HepG2 (cell line): Measurements from ENCODE around the gene PRUNE1. TPM values are rescaled to one million over a fixed set of nuclear protein-coding genes. Genes with fewer than 3 reads are reported as not detected.

Experiments
- CENPX ChIP-seq: sonication (generic); formaldehyde crosslinking; IDR thresholded peaks from 2 replicates; pipeline ENCODE4 v1.9.0; 2021; ENCODE audit warnings: mild to moderate bottlenecking, missing genetic modification reagents, moderate library complexity
- EP300 ChIP-seq, 3 experiments: sonication (generic) in 1 of 3; formaldehyde crosslinking in 1 of 3; IDR thresholded peaks; 2 replicates each; pipeline versions ENCODE4 v1.5.1 to v1.6.1; 2011 to 2020; ENCODE audit warnings: low read depth in 2 of 3, low read length in 2 of 3, borderline replicate concordance in 1 of 3, improper control_type of control experiment in 1 of 3, mild to moderate bottlenecking in 1 of 3, missing genetic modification reagents in 1 of 3, moderate library complexity in 1 of 3
- FOXK1 ChIP-seq: sonication (generic); formaldehyde crosslinking; IDR thresholded peaks from 2 replicates; pipeline ENCODE4 v1.4.0; 2020; ENCODE audit warnings: low read depth, missing genetic modification reagents, borderline replicate concordance
- GTF2F1 ChIP-seq: fragments of 150-350 bp; IDR thresholded peaks from 2 replicates; pipeline ENCODE4 v1.6.1; 2014; ENCODE audit warnings: low read length
- KLF12 ChIP-seq: sonication (generic); formaldehyde crosslinking; IDR thresholded peaks from 2 replicates; pipeline ENCODE4 v1.4.0; 2020; ENCODE audit warnings: missing genetic modification reagents, borderline replicate concordance
- LCORL ChIP-seq, 2 experiments: fragments of 450-650 bp in 1 of 2; sonication (generic) in 1 of 2; formaldehyde crosslinking in 1 of 2; IDR thresholded peaks; 2 replicates each; pipeline versions ENCODE4 v1.5.0 to v1.6.1; 2017 to 2020; ENCODE audit warnings: antibody characterized with exemption in 1 of 2, missing genetic modification reagents in 1 of 2
- MBD4 ChIP-seq: IDR thresholded peaks from 2 replicates; pipeline ENCODE4 v1.6.1; 2012; ENCODE audit warnings: low read length, inconsistent platforms, borderline replicate concordance
- MXI1 ChIP-seq: IDR thresholded peaks from 3 replicates; pipeline ENCODE4 v1.6.1; 2012; ENCODE audit warnings: low read depth, low read length, inconsistent platforms, borderline replicate concordance
- NR2C2 ChIP-seq: sonication (generic); formaldehyde crosslinking; IDR thresholded peaks from 2 replicates; pipeline ENCODE4 v1.4.0; 2020; ENCODE audit warnings: missing genetic modification reagents, mild to moderate bottlenecking, moderate library complexity, borderline replicate concordance
- NR3C1 ChIP-seq: sonication (generic); formaldehyde crosslinking; IDR thresholded peaks from 2 replicates; pipeline ENCODE4 v1.4.0; 2020; ENCODE audit warnings: missing genetic modification reagents
- PCBP1 ChIP-seq: fragments of 200-400 bp; formaldehyde crosslinking; IDR thresholded peaks from 2 replicates; pipeline ENCODE4 v1.6.1; 2017; ENCODE audit warnings: mild to moderate bottlenecking, low read depth, low read length, borderline replicate concordance
- POLR2A ChIP-seq, 2 experiments: IDR thresholded peaks; 2 replicates each; pipeline ENCODE4 v1.6.1; 2011; ENCODE audit warnings: low read depth in 2 of 2, low read length in 2 of 2, mild to moderate bottlenecking in 1 of 2, moderate library complexity in 1 of 2; ENCODE audit not compliant: insufficient read depth in 1 of 2
- SPEN ChIP-seq: sonication (generic); formaldehyde crosslinking; IDR thresholded peaks from 2 replicates; pipeline ENCODE4 v1.5.1; 2020; ENCODE audit warnings: low read depth, mild to moderate bottlenecking, missing genetic modification reagents
- ZFP62 ChIP-seq: sonication (generic); formaldehyde crosslinking; IDR thresholded peaks from 2 replicates; pipeline ENCODE4 v1.4.0; 2020; ENCODE audit warnings: missing genetic modification reagents
- ZNF207 ChIP-seq: fragments of 450-650 bp; IDR thresholded peaks from 2 replicates; pipeline ENCODE4 v1.6.1; 2016; ENCODE audit warnings: antibody characterized with exemption, borderline replicate concordance
- ZNF24 ChIP-seq: fragments of 450-650 bp; IDR thresholded peaks from 2 replicates; pipeline ENCODE4 v1.6.1; 2017; ENCODE audit warnings: antibody characterized with exemption, mild to moderate bottlenecking
- ZNF432 ChIP-seq: sonication (generic); formaldehyde crosslinking; IDR thresholded peaks from 2 replicates; pipeline ENCODE4 v1.5.0; 2020; ENCODE audit warnings: missing genetic modification reagents, mild to moderate bottlenecking, borderline replicate concordance
- ZNF44 ChIP-seq: sonication (generic); formaldehyde crosslinking; IDR thresholded peaks from 2 replicates; pipeline ENCODE4 v1.5.1; 2020; ENCODE audit warnings: mild to moderate bottlenecking, missing genetic modification reagents
- ZNF468 ChIP-seq: sonication (generic); formaldehyde crosslinking; IDR thresholded peaks from 2 replicates; pipeline ENCODE4 v1.8.0; 2022; ENCODE audit warnings: mild to moderate bottlenecking, moderate library complexity, missing genetic modification reagents
- ZNF496 ChIP-seq: sonication (generic); formaldehyde crosslinking; IDR thresholded peaks from 2 replicates; pipeline ENCODE4 v1.8.1; 2023; ENCODE audit warnings: mild to moderate bottlenecking, moderate library complexity, missing genetic modification reagents; ENCODE audit not compliant: insufficient replicate concordance
- ZNF557 ChIP-seq: sonication (generic); formaldehyde crosslinking; IDR thresholded peaks from 2 replicates; pipeline ENCODE4 v1.4.0; 2020; ENCODE audit warnings: missing genetic modification reagents
- polyA plus RNA-seq, 8 experiments: library from polyadenylated mRNA; depleted of rRNA in 3 of 8; stranded (reverse) in 7 of 8; unstranded in 1 of 8; fragments of >200 nt; fragmentation: Illumina TruSeq in 4 of 8; extraction: Trizol in 4 of 8; gene quantifications; 2 replicates each; pipeline versions ENCODE4 v1.2.1 to v1.2.3, GENCODE V29; 2011 to 2016; ENCODE audit warnings: low read depth in 4 of 8, missing spikeins in 1 of 8, mixed read lengths in 1 of 8; ENCODE audit not compliant: insufficient read depth in 1 of 8
- total RNA-seq, 5 experiments: library from RNA; depleted of rRNA; stranded (reverse); fragments of >200 nt; fragmentation: Illumina TruSeq; extraction: Trizol; gene quantifications; 2 replicates each; pipeline ENCODE4 v1.2.3, GENCODE V29; 2016; ENCODE audit warnings: low read depth in 1 of 5
- TF ChIP-seq, protein P1 (sequence below): sonication (generic); formaldehyde crosslinking; IDR thresholded peaks from 2 replicates; pipeline ENCODE4 v1.5.0; 2020; ENCODE audit warnings: mild to moderate bottlenecking, missing genetic modification reagents, borderline replicate concordance
- TF ChIP-seq, protein P2 (sequence below): sonication (generic); formaldehyde crosslinking; IDR thresholded peaks from 2 replicates; pipeline ENCODE4 v1.4.0; 2020; ENCODE audit warnings: missing genetic modification reagents
- TF ChIP-seq, protein P3 (sequence below): sonication (generic); formaldehyde crosslinking; IDR thresholded peaks from 2 replicates; pipeline ENCODE4 v1.5.0; 2020; ENCODE audit warnings: missing genetic modification reagents, mild to moderate bottlenecking, borderline replicate concordance

Gene PRUNE1
- total and polyA plus RNA-seq, 2 of the 13 experiments (the other 11 are each of a cell fraction or from before 2014, with no cell fraction given) = 19.0 to 31.9 TPM

DNA sequence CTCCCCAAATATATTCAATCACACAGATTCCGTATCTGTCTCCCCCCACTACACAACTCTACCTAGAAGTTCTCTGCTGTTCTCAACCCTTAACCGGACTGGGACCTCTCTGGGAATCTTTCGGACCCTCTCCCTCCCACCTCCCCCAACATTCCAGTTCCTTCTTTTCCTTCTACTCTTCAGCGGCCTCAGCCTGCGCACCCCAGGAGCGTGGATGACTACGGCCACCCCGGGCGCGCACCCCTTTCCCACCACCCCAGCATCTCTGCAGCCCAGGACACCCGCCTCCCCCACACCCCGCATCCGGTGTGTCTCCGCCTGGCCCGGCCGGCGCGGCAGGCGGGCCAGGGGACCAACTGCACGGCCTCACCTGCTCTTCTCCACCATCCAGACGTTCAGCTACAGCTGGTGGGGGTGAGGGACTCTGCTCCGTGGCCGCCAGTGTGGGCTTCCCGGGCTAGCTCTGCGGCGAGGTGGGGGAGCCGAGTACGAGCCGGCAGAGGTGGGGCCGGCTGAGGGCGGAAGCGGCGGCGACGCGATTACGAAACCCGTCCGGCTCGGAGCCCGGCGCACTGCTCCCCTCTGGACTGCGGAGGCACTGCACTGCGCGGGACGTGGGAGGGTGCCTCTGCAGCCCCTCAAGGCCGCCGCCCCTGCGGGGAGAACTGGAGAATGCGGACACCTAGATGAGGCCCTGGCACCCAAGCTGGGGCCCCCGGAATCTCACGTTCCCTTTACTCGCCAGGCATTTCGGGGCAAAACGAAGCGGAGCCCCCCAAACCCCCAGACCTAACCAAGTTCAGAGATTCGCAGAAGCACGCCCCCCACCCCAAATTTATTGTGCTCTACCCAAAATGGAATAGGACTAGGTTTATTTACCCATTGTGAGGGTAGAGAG, 51.1 kb downstream of the PRUNE1 start, which contains the start of gene CDC42SE1 (continued):
- TF ChIP-seq, protein P1, sequence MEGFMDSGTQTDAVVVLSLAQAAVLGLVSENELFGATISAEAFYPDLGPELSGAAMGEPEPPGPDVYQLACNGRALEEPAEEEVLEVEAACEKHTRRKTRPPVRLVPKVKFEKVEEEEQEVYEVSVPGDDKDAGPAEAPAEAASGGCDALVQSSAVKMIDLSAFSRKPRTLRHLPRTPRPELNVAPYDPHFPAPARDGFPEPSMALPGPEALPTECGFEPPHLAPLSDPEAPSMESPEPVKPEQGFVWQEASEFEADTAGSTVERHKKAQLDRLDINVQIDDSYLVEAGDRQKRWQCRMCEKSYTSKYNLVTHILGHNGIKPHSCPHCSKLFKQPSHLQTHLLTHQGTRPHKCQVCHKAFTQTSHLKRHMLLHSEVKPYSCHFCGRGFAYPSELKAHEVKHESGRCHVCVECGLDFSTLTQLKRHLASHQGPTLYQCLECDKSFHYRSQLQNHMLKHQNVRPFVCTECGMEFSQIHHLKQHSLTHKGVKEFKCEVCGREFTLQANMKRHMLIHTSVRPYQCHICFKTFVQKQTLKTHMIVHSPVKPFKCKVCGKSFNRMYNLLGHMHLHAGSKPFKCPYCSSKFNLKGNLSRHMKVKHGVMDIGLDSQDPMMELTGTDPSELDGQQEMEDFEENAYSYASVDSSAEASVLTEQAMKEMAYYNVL (CRISPR knock-in tag) = peak; percentile 58; the same call in 1 of the 2 replicates
- TF ChIP-seq FOXK1 (CRISPR knock-in tag) (peak; percentile 62; the same call in 1 of the 2 replicates), KLF12 (0 out of 2 replicates have a peak, but pooled peaks have one; percentile 29), EP300 (IDR thresholded peaks at IDR 0.05; ENCODE audit: low read depth in 2 of 2, low read length in 2 of 2) (no peak), EP300 (CRISPR knock-in tag; IDR thresholded peaks at IDR 0.05; ENCODE audit: borderline replicate concordance) (peak; percentile 73), CENPX (CRISPR knock-in tag) (no peak), SPEN (peak; percentile 71), LCORL (IDR thresholded peaks at IDR 0.05) (no peak), LCORL (CRISPR knock-in tag; IDR thresholded peaks at IDR 0.05) (peak; percentile 74; the same call in 1 of the 2 replicates), ZFP62 (CRISPR knock-in tag) (no peak), NR2C2 (peak; percentile 50; the same call in 1 of the 2 replicates), MBD4 (no peak), ZNF44 (CRISPR knock-in tag) (no peak; the same call in 1 of the 2 replicates), ZNF468 (no peak), ZNF432 (CRISPR knock-in tag) (no peak), NR3C1 (CRISPR knock-in tag) (no peak), ZNF496 (CRISPR knock-in tag) (no peak), MXI1 (peak; percentile 55; the same call in 1 of the 3 replicates), PCBP1 (0 out of 2 replicates have a peak, but pooled peaks have one; percentile 38), ZNF207 (no peak), ZNF24 (no peak), POLR2A (IDR thresholded peaks at IDR 0.05; ENCODE audit: insufficient read depth in 1 of 2, low read depth in 2 of 2, low read length in 2 of 2) (peak; percentile 38 to 77; a peak in 3 of 4 replicates), GTF2F1 (no peak), ZNF557 (CRISPR knock-in tag) (no peak)
- TF ChIP-seq, protein P2, sequence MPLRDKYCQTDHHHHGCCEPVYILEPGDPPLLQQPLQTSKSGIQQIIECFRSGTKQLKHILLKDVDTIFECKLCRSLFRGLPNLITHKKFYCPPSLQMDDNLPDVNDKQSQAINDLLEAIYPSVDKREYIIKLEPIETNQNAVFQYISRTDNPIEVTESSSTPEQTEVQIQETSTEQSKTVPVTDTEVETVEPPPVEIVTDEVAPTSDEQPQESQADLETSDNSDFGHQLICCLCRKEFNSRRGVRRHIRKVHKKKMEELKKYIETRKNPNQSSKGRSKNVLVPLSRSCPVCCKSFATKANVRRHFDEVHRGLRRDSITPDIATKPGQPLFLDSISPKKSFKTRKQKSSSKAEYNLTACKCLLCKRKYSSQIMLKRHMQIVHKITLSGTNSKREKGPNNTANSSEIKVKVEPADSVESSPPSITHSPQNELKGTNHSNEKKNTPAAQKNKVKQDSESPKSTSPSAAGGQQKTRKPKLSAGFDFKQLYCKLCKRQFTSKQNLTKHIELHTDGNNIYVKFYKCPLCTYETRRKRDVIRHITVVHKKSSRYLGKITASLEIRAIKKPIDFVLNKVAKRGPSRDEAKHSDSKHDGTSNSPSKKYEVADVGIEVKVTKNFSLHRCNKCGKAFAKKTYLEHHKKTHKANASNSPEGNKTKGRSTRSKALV (CRISPR knock-in tag) = peak; percentile 68; the same call in 1 of the 2 replicates
- TF ChIP-seq, protein P3, sequence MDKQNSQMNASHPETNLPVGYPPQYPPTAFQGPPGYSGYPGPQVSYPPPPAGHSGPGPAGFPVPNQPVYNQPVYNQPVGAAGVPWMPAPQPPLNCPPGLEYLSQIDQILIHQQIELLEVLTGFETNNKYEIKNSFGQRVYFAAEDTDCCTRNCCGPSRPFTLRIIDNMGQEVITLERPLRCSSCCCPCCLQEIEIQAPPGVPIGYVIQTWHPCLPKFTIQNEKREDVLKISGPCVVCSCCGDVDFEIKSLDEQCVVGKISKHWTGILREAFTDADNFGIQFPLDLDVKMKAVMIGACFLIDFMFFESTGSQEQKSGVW (CRISPR knock-in tag) = no peak
